Measurements from ENCODE around the gene FYB1.

DNA sequence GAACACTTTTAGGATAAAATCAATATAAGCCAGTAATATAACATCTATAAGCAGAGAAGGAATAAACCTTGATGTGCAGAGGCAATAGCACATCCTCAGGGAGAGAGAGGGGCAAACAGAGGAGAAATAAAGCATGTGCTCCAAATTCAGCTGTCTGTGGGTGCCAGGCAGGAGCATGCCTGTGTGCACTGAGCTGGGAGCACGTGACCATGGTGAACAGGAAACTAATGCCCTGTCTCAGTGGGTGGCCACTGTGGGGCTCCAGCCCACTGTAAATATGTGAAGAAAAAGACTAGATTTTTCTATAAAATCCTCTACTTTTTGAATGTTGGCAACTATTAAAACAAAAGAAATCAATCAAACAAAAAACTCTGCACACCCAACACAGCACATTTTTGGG is 55.3 kb downstream of the FYB1 start:
- TF ChIP-seq EP300 (IDR thresholded peaks at IDR 0.05; ENCODE audit: borderline replicate concordance in 1 of 2, low read depth in 2 of 2, low read length in 2 of 2) (no peak), CREB1 (IDR thresholded peaks at IDR 0.05) (no peak), ZNF274 (IDR thresholded peaks at IDR 0.05; ENCODE audit: borderline replicate concordance, extremely low read depth, low read length) (no peak), RNF2 (IDR thresholded peaks at IDR 0.05; ENCODE audit: borderline replicate concordance, low read depth, low read length, missing control alignments, poor library complexity, severe bottlenecking) (no peak), SP4 (IDR thresholded peaks at IDR 0.05; ENCODE audit: low read length) (no peak), CEBPB (IDR thresholded peaks at IDR 0.05; ENCODE audit: low read depth, low read length) (no peak), KDM5A (IDR thresholded peaks at IDR 0.05; ENCODE audit: low read length) (no peak), POLR2A (IDR thresholded peaks at IDR 0.05; ENCODE audit: control extremely low read depth in 1 of 2, low read depth in 2 of 2, low read length in 2 of 2) (no peak)
- TF ChIP-seq, protein P1, sequence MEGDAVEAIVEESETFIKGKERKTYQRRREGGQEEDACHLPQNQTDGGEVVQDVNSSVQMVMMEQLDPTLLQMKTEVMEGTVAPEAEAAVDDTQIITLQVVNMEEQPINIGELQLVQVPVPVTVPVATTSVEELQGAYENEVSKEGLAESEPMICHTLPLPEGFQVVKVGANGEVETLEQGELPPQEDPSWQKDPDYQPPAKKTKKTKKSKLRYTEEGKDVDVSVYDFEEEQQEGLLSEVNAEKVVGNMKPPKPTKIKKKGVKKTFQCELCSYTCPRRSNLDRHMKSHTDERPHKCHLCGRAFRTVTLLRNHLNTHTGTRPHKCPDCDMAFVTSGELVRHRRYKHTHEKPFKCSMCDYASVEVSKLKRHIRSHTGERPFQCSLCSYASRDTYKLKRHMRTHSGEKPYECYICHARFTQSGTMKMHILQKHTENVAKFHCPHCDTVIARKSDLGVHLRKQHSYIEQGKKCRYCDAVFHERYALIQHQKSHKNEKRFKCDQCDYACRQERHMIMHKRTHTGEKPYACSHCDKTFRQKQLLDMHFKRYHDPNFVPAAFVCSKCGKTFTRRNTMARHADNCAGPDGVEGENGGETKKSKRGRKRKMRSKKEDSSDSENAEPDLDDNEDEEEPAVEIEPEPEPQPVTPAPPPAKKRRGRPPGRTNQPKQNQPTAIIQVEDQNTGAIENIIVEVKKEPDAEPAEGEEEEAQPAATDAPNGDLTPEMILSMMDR (IDR thresholded peaks at IDR 0.05; ENCODE audit: control extremely low read depth in 1 of 3, insufficient read depth in 1 of 3, low read depth in 1 of 3, low read length in 3 of 3), result no peak
- TF ChIP-seq, protein P2, sequence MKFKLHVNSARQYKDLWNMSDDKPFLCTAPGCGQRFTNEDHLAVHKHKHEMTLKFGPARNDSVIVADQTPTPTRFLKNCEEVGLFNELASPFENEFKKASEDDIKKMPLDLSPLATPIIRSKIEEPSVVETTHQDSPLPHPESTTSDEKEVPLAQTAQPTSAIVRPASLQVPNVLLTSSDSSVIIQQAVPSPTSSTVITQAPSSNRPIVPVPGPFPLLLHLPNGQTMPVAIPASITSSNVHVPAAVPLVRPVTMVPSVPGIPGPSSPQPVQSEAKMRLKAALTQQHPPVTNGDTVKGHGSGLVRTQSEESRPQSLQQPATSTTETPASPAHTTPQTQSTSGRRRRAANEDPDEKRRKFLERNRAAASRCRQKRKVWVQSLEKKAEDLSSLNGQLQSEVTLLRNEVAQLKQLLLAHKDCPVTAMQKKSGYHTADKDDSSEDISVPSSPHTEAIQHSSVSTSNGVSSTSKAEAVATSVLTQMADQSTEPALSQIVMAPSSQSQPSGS (IDR thresholded peaks at IDR 0.05; ENCODE audit: low read length), result no peak

Measured in H1 (cell line).